ENCODE results near the gene MVB12B.

Gene MVB12B

DNA sequence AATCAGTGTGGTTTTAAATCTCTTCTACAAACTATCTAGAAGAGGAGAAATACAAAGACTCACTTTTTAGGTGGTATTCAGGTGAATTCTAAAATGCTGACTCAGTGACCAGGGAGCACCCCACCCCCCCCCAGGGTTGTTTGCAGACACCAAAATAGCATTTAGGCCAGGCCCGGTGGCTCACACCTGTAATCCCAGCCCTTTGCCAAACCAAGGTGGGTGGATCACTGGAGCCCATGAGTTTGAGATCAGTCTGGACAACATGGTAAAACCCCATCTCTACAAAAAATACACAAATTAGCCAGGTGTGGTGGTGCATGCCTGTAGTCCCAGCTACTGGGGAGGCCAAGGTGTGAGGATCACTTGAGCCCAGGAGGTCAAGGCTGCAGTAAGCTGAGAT, 168.1 kb downstream of the MVB12B start:
- no peak for DNase-seq (ENCODE audit: low read depth)
- no peak overlapping the region for H3K4me3 ChIP-seq (ENCODE audit: low read length)
- no peak for TF ChIP-seq CTCF (conservative IDR thresholded peaks at IDR 0.05; ENCODE audit: low read length)

GRCh38 chr9:126495411-126496180, 169.0 kb downstream of the MVB12B start:
- no peak overlapping the region for H3K4me3 ChIP-seq (ENCODE audit: low read length)
- TF ChIP-seq CTCF (conservative IDR thresholded peaks at IDR 0.05; ENCODE audit: low read length), result no peak
- no peak for DNase-seq (ENCODE audit: low read depth)

DNA sequence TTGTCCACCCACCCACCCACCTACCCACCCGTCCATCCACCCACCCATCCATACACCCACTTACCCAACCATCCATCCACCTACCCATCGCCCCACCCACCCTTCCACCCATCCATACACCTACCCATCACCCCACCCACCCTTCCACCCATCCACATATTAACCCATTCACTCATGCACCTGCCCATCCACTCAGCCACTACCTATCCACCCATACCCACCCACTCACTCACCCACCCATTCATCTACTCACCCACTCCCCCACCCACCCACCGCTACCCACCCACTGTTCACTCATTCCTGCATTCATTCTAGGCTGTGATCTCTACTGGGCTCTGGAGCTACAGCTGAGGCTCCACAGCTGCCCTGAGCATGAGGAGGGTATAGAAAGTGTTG, 169.6 kb downstream of the MVB12B start:
- TF ChIP-seq CTCF (conservative IDR thresholded peaks at IDR 0.05; ENCODE audit: low read length), result no peak
- no peak overlapping the region for H3K4me3 ChIP-seq (ENCODE audit: low read length)
- no peak for DNase-seq (ENCODE audit: low read depth)

DNA sequence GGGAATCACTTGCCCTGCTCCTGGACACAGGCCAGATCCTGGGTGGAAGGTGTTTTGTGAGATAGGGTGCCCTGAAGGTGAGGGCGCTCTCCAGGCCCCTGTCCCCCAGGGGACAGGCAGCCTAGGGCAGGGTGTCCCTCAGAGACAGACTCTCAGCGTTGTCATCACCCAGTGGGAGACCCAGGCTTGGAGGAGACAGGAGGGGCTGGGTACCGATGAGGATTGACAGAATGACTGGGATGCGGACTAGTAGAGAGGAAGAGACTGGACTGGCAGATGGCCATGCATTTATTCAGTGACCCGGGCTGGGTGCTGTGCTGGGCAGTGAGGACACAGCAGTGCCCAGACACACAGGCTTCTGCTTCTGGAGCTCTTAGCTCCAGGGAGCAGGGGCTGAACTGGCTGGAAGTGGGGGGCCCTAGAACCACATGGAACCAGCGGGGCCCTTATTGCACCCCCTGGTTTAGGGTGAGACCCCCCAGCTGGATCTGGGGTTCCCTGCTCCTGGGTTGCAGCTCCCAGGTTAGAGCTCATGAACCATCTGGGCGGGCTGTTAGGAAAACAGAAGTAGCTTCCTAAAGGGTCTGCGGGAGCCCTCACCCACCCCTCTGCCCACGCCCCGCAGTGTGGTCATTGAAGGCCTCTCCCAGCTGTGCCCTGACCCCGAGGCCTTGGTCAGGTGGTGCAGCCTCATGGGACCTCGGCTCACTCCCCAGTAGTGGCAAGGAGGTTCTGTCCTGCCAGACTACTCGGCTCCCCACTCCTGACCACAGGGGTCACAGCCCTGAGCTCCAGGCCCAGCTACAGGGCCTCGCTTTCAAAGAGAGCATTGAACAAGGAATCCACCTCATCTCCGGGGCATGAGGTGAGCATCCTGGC, 170.4 kb downstream of the MVB12B start:
- no peak overlapping the region for H3K4me3 ChIP-seq (ENCODE audit: low read length)
- TF ChIP-seq CTCF (conservative IDR thresholded peaks at IDR 0.05; ENCODE audit: low read length), result no peak
- no peak for DNase-seq (ENCODE audit: low read depth)

GRCh38 chr9:126497660-126498275, 171.1 kb downstream of the MVB12B start:
- no peak overlapping the region for H3K4me3 ChIP-seq (ENCODE audit: low read length)
- DNase-seq (ENCODE audit: low read depth), result no peak
- no peak for TF ChIP-seq CTCF (conservative IDR thresholded peaks at IDR 0.05; ENCODE audit: low read length)

DNA sequence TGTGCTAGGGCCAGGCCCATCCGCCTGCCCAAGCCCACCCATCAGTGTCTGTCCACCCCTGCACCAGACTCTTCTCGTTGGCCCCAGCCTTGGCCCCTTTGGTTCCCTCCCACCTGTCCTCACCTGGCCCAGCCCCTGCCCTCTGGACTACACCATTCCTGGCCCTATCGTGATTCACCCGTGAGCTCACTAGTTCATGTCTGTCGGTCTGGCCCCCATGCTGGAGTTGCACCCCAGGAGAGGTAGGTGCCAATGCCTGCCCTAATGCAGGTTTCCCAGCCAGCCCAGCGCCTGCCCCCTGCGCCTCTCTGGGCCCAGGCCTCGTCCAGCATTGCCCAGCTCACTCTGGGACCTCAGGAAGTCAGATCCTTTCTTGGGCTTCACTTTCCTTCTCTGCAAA, 171.7 kb downstream of the MVB12B start:
- H3K4me3 ChIP-seq (ENCODE audit: low read length), result no peak overlapping the region
- DNase-seq (ENCODE audit: low read depth), result no peak
- TF ChIP-seq CTCF (conservative IDR thresholded peaks at IDR 0.05; ENCODE audit: low read length), result no peak

Data from AG10803 (cell line).